MM.1S (cell line): ENCODE measurements around the gene SIK2.

Experiments
- DNase-seq: peaks from one replicate; pipeline ENCODE4 v3.0.0-alpha.2; 2015
- H2AFZ ChIP-seq: fragments of 300-600 bp; sonication (generic); 2 replicates; pipeline ENCODE4 v1.6.0; 2016; ENCODE audit warnings: antibody characterized with exemption, low read length
- H3F3A ChIP-seq: fragments of 300-600 bp; sonication (generic); 2 replicates; pipeline ENCODE4 v1.6.1; 2016; ENCODE audit warnings: mild to moderate bottlenecking, antibody characterized with exemption, low read length, moderate library complexity, mixed read lengths; ENCODE audit not compliant: insufficient read depth
- H3K27ac ChIP-seq: fragments of 300-600 bp; sonication (generic); 2 replicates; pipeline ENCODE4 v1.5.1; 2016; ENCODE audit warnings: mild to moderate bottlenecking, low read length
- H3K27me3 ChIP-seq: fragments of 300-600 bp; sonication (generic); replicated peaks from 2 replicates; pipeline ENCODE4 v1.6.0; 2016; ENCODE audit warnings: low read length; ENCODE audit not compliant: insufficient read depth
- H3K36me3 ChIP-seq: fragments of 300-600 bp; sonication (generic); replicated peaks from 2 replicates; pipeline ENCODE4 v1.6.1; 2016; ENCODE audit warnings: mild to moderate bottlenecking, low read length, mixed read lengths; ENCODE audit not compliant: insufficient read depth
- H3K4me1 ChIP-seq: fragments of 300-600 bp; sonication (generic); 2 replicates; pipeline ENCODE4 v1.6.1; 2016; ENCODE audit warnings: low read length, mixed read lengths
- H3K4me2 ChIP-seq: fragments of 300-600 bp; sonication (generic); 2 replicates; pipeline ENCODE4 v1.6.0; 2016; ENCODE audit warnings: low read depth, low read length
- H3K4me3 ChIP-seq: fragments of 300-600 bp; sonication (generic); 2 replicates; pipeline ENCODE4 v1.5.1; 2016; ENCODE audit warnings: low read length, mixed read lengths
- H3K79me2 ChIP-seq: fragments of 300-600 bp; sonication (generic); 2 replicates; pipeline ENCODE4 v1.6.1; 2016; ENCODE audit warnings: mixed run types, low read length, mixed read lengths
- H3K9ac ChIP-seq: fragments of 300-600 bp; sonication (generic); 2 replicates; pipeline ENCODE4 v1.6.1; 2016; ENCODE audit warnings: low read length, mixed read lengths
- H3K9me2 ChIP-seq: fragments of 300-600 bp; sonication (generic); replicated peaks from 2 replicates; pipeline ENCODE4 v1.6.1; 2016; ENCODE audit warnings: mild to moderate bottlenecking, low read length, mixed read lengths; ENCODE audit not compliant: insufficient read depth
- H3K9me3 ChIP-seq: fragments of 300-600 bp; sonication (generic); replicated peaks from 2 replicates; pipeline ENCODE4 v1.6.1; 2016; ENCODE audit warnings: mild to moderate bottlenecking, low read length, mixed read lengths; ENCODE audit not compliant: insufficient read depth
- H4K20me1 ChIP-seq: fragments of 300-600 bp; sonication (generic); 2 replicates; pipeline ENCODE4 v1.6.1; 2016; ENCODE audit warnings: mild to moderate bottlenecking, low read length, moderate library complexity, mixed read lengths; ENCODE audit not compliant: insufficient read depth
- CTCF ChIP-seq: fragments of 300-600 bp; sonication (generic); IDR thresholded peaks from 2 replicates; pipeline ENCODE4 v1.5.1; 2016; ENCODE audit warnings: antibody characterized with exemption, low read length, mixed read lengths
- EZH2 ChIP-seq: fragments of 300-600 bp; sonication (generic); optimal IDR thresholded peaks from 2 replicates; pipeline ENCODE3; 2017; ENCODE audit warnings: low read depth, mild to moderate bottlenecking, antibody characterized with exemption, low read length, mixed read lengths
- EZH2phosphoT487 ChIP-seq: fragments of 300-600 bp; sonication (generic); IDR thresholded peaks from 2 replicates; pipeline ENCODE4 v1.6.1; 2018; ENCODE audit warnings: antibody characterized with exemption, low read length

The SIK2 gene

GRCh38 chr11:111762526-111762925 lies 160.3 kb downstream of the SIK2 start:
- H3K4me3 ChIP-seq = no peak overlapping the region
- H3K9me3 ChIP-seq = no peaks in the 10 kb centered on the region
- peaks cover 7% of the 10 kb centered on the region; the same call in 1 of the 2 replicates for H3K4me1 ChIP-seq
- no peaks in the 10 kb centered on the region for H3K9me2 ChIP-seq
- peaks cover 16% of the 10 kb centered on the region for H3K36me3 ChIP-seq
- no peak overlapping the region for H3K9ac ChIP-seq
- TF ChIP-seq EZH2 = no peak
- no peak for TF ChIP-seq CTCF
- TF ChIP-seq EZH2phosphoT487 = no peak
- peaks cover 35% of the 10 kb centered on the region for H3K79me2 ChIP-seq
- no peak for DNase-seq
- H3K4me2 ChIP-seq = no peak overlapping the region
- no peaks in the 10 kb centered on the region for H4K20me1 ChIP-seq
- H3K27me3 ChIP-seq = no peaks in the 10 kb centered on the region
- H3F3A ChIP-seq = no peaks in the 10 kb centered on the region
- H3K27ac ChIP-seq = no peak overlapping the region
- no peak overlapping the region for H2AFZ ChIP-seq

- no peak for TF ChIP-seq CTCF
- no peak for TF ChIP-seq EZH2phosphoT487
- no peak for TF ChIP-seq EZH2
- Histone ChIP-seq H3K27ac (no peak overlapping the region), H3K9ac (no peak overlapping the region), H3K9me3 (no peaks in the 10 kb centered on the region), H3K36me3 (peaks cover 16% of the 10 kb centered on the region), H3K4me1 (peaks cover 7% of the 10 kb centered on the region; the same call in 1 of the 2 replicates), H3K4me3 (no peak overlapping the region), H3F3A (no peaks in the 10 kb centered on the region), H3K27me3 (no peaks in the 10 kb centered on the region), H3K79me2 (peaks cover 35% of the 10 kb centered on the region), H3K4me2 (no peak overlapping the region), H3K9me2 (no peaks in the 10 kb centered on the region), H2AFZ (no peak overlapping the region), H4K20me1 (no peaks in the 10 kb centered on the region)
- no peak for DNase-seq
Measured at GRCh38 chr11:111762981-111763643, 160.9 kb downstream of the SIK2 start.

GRCh38 chr11:111764621-111765020 lies 162.4 kb downstream of the SIK2 start:
- Histone ChIP-seq H3K27me3 (no peaks in the 10 kb centered on the region), H2AFZ (no peak overlapping the region), H4K20me1 (no peaks in the 10 kb centered on the region), H3K27ac (no peak overlapping the region), H3K36me3 (peaks cover 12% of the 10 kb centered on the region), H3K9ac (peak overlapping the region; percentile 80; the same call in 1 of the 2 replicates), H3K9me2 (no peaks in the 10 kb centered on the region), H3K4me3 (peak overlapping the region; percentile 96), H3K4me1 (peaks cover 7% of the 10 kb centered on the region; the same call in 1 of the 2 replicates), H3K4me2 (peak overlapping the region; percentile 63), H3F3A (no peaks in the 10 kb centered on the region), H3K9me3 (no peaks in the 10 kb centered on the region), H3K79me2 (peaks cover 35% of the 10 kb centered on the region)
- TF ChIP-seq EZH2phosphoT487 = no peak
- no peak for TF ChIP-seq CTCF
- TF ChIP-seq EZH2 = no peak
- no peak for DNase-seq
